ENCODE results near the gene SORCS2. TPM values are rescaled to one million over a fixed set of nuclear protein-coding genes. Genes with fewer than 3 reads are reported as not detected.

SORCS2 gene
- total RNA-seq, 4 donors from 2014 or later: 1.1 to 2.5 (median 2.0) TPM

GRCh38 chr4:7771056-7771455, 578.7 kb downstream of the SORCS2 start:
- no peak for DNase-seq
- no peak for TF ChIP-seq CTCF (IDR thresholded peaks at IDR 0.05)
- no peak for TF ChIP-seq POLR2A (IDR thresholded peaks at IDR 0.05)
- Histone ChIP-seq H3K36me3 (peaks cover 6 to 99% (median 9%) of the 10 kb centered on the region in 3 donors), H3K4me3 (no peak overlapping the region), H3K27me3 (no peaks in the 10 kb centered on the region), H3K4me1 (peaks cover 0 to 17% (median 0%) of the 10 kb centered on the region in 3 donors), H3K27ac (no peak overlapping the region), H3K9me3 (no peaks in the 10 kb centered on the region)
- 80 to 86% methylated on average over 5 to 6 of the region's 6 CpGs for WGBS, 2 donors
- intact Hi-C loops (cut with DNase I): no loop called here

DNA sequence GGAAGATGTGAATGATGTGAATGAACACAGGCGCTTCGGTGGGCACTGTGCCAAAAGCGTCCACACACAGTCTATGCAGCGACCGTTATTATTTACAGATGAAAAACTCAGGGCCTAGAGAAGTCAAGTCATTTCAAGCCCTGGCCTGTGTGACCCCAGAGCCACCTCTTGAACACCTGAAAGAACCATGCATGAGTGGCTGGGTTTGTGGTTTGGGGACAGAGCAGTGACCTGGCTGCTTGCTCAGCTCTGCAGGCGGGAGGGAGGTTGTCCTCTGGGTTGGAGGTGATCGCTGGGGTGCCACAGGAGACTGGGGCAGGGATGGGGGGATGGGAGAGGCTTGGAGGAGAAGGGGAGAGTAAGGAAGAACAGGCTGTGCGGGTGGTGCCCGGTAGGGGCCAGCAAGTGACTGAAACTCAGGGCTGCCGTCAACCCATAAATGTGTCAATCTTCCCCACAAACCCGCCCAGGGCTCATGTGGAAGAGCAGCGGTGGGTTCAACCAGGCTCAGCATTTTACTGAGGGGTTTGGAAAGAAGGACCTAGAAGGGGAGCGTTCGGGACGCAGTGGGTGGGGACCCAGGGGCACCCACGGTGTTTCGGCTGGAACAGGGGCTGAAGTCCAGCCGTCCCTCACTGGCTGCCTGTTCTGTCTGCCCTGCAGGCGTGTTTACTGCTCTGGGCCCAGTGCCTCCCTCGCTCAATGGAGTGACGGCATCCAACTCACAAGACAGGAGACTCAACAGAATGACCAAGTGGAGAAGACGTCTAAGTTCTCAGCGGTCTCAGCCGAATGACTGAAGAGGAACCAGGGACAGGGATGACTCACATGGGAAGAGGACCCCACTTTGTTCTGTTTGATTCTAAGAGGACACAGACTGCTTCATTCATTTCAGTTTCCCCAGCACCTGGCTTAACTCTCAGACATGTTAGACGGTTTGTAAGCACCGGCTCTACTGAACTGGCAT, 579.5 kb downstream of the SORCS2 start:
- peaks cover 6 to 99% (median 9%) of the 10 kb centered on the region in 3 donors for H3K36me3 ChIP-seq
- peaks cover 0 to 9% (median 0%) of the 10 kb centered on the region in 3 donors for H3K4me1 ChIP-seq
- 53 to 79% methylated on average over 21 to 22 of the region's 26 CpGs for WGBS, 2 donors
- H3K9me3 ChIP-seq: no peaks in the 10 kb centered on the region
- no peak for DNase-seq
- no peaks in the 10 kb centered on the region for H3K27me3 ChIP-seq
- H3K27ac ChIP-seq: peak overlapping the region in 1 of 4 donors; percentile 26
- intact Hi-C loops (cut with DNase I): no loop called here
- no peak overlapping the region for H3K4me3 ChIP-seq
- TF ChIP-seq POLR2A (IDR thresholded peaks at IDR 0.05): no peak
- TF ChIP-seq CTCF (IDR thresholded peaks at IDR 0.05): no peak

DNA sequence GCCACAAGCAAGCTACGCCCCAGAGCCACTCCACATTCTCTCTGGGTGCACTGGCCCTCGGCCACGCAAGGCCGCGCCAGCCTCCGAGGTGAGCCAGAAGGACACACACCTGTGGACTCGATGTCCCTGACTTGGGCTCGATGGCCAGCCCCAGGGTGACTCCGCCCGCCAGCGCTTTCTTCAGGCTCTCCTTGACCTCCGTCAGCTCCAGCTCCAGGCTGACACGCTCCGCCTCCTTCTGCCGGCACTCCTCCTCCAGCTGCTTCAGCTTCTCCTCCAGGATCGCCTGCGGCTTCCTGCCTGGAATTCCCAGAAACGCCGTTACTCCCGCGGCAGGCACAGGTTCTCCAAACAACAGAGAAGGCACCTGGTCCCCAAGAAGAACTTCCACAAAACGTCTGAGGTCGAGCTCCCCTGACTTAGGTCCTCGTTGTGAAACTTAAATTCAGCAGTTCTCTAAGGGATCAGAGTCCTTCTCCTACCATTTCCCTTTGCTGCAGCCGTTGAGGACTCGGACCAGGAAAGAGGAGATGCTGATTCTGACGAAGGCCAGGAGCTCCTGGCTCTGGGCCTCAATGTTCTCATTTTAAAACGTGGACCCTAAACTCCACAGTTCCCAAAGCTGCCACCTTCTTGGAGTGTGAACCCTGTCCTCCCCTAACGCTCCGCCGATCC, 580.5 kb downstream of the SORCS2 start:
- TF ChIP-seq CTCF (IDR thresholded peaks at IDR 0.05) (no peak), POLR2A (IDR thresholded peaks at IDR 0.05) (no peak)
- intact Hi-C loops (cut with DNase I): no loop called here
- H3K9me3 ChIP-seq: no peaks in the 10 kb centered on the region
- no peaks in the 10 kb centered on the region for H3K27me3 ChIP-seq
- peak overlapping the region in 1 of 4 donors; percentile 5 for H3K4me3 ChIP-seq
- 65 to 78% methylated on average over 12 to 20 of the region's 31 CpGs for WGBS, 2 donors
- peaks cover 0 to 99% (median 9%) of the 10 kb centered on the region in 3 donors for H3K36me3 ChIP-seq
- no peak for DNase-seq
- peak overlapping the region in 3 of 4 donors; percentile 26 to 74 (median 48) for H3K27ac ChIP-seq
- peaks cover 0 to 5% (median 0%) of the 10 kb centered on the region in 3 donors for H3K4me1 ChIP-seq

DNA sequence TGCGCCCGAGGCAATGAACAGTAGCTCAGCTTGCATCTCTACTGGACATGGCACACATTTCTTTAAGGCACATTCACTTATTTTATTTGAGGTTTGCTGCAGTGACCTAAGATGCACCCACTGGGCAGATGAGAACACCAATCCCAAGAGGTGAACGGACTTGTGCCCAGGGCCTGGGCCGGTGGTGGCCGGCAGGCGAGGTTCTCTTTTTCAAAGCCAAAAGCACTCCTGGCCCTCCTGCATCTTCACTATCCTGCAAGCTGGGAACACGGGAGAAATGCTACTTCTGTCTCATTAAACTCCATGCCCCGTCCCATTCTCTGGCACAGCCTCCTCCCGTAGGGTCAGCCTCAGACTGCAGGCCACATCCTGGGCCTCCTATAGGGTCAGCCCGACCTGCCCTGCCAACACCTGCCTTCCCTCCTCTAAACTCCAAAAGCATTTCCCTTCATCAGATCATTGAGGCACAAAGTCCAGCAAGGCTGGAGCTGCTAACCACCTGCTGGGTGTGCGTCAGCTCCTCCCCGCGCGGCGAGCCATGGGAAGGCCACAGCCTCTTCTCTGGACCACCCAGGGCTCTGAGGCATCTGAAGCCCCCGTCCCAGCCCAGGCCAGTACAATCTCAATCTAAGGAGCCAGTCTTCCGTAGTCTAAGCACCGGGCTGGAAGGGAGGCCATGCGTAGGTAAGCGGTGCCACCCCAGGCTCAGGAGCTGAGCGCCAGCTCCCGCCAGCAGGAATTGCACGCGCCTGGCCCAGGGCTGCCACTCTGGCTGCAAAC, 581.3 kb downstream of the SORCS2 start:
- H3K9me3 ChIP-seq: no peaks in the 10 kb centered on the region
- no peak overlapping the region for H3K4me3 ChIP-seq
- no peak for DNase-seq
- WGBS, 2 donors: 76 to 92% methylated on average over 11 to 14 of the region's 24 CpGs
- H3K27ac ChIP-seq: peak overlapping the region in 3 of 4 donors; percentile 26 to 74 (median 48)
- H3K36me3 ChIP-seq: peaks cover 0 to 99% (median 9%) of the 10 kb centered on the region in 3 donors
- no peak for TF ChIP-seq POLR2A (IDR thresholded peaks at IDR 0.05)
- no peak for TF ChIP-seq CTCF (IDR thresholded peaks at IDR 0.05)
- intact Hi-C loops (cut with DNase I): no loop called here
- peaks cover 0 to 5% (median 0%) of the 10 kb centered on the region in 3 donors for H3K4me1 ChIP-seq
- H3K27me3 ChIP-seq: no peaks in the 10 kb centered on the region

All from esophagus squamous epithelium (tissue), 5 donors.